A549 treated with CORT108297 at 1 μM for 4 hours (cell line): Measurements from ENCODE around the gene CPZ. TPM values are rescaled to one million over a fixed set of nuclear protein-coding genes. Genes with fewer than 3 reads are reported as not detected.

Experiments used
- total RNA-seq: library from RNA; stranded (reverse); fragments of 200-300 nt; extraction: Qiagen RNA extraction; gene quantifications from 5 replicates; pipeline ENCODE4 v1.2.3, GENCODE V29; 2022

Gene CPZ
- total RNA-seq: 0.20 to 0.35 TPM (median 0.24 TPM) in 5 replicates

GRCh38 chr4:8592366-8593263 is at the start of gene CPZ:
CPZ (plus strand) TSS chr4:8592765; CDS start chr4:8592834, 69 bp downstream.

GRCh38 chr4:8580321-8581093 is 12.1 kb upstream of the CPZ start, which contains the start of gene GPR78:
GPR78 (plus strand) TSS chr4:8580392; CDS start chr4:8580983, 591 bp downstream.

Other genes starting within 250 kb of the CPZ start
- gene ACOX3, start 152.0 kb upstream of the CPZ start, total RNA-seq: 7.6 to 10.2 TPM (median 9.4 TPM) in 5 replicates
- gene TRMT44, start 152.0 kb upstream of the CPZ start, total RNA-seq: 4.9 to 7.0 TPM (median 6.9 TPM) in 5 replicates
- 0.04 to 0.17 TPM (median 0.05 TPM) in 3 of 5 replicates, not detected in the others for gene GPR78, start 12.4 kb upstream of the CPZ start, total RNA-seq